Testis (tissue), 2 donors: Measurements from ENCODE around the gene OPCML.

ENCODE experiments used
- CTCF ChIP-seq, 3 experiments: fragments of 450-650 bp in 2 of 3; fragments of 200-600 bp in 1 of 3; sonication (generic) in 1 of 3; IDR thresholded peaks; one replicate each; pipeline ENCODE4 v1.5.1; 2016 to 2019; ENCODE audit warnings: antibody characterized with exemption in 3 of 3, mild to moderate bottlenecking in 2 of 3, moderate library complexity in 1 of 3
- POLR2A ChIP-seq: fragments of 450-650 bp; IDR thresholded peaks from one replicate; pipeline ENCODE4 v1.6.1; 2017; ENCODE audit warnings: antibody characterized with exemption, mild to moderate bottlenecking, moderate library complexity

- TF ChIP-seq POLR2A = no peak
- TF ChIP-seq CTCF (IDR thresholded peaks at IDR 0.05) = no peak
Measured at GRCh38 chr11:132851247-132851646, 681.1 kb downstream of the OPCML start.
